Mesenchymal stem cell (in vitro differentiated cells and primary cell): ENCODE measurements around the gene CD2BP2.

Experiments used
- DNase-seq: peaks from one replicate; pipeline ENCODE4 v3.0.0-alpha.2; 2013
- H2AFZ ChIP-seq: one replicate; pipeline ENCODE4 v1.6.1; 2013; ENCODE audit warnings: low read depth, mild to moderate bottlenecking, control low read depth, inconsistent platforms, low read length, moderate library complexity
- H2AK5ac ChIP-seq: 2 replicates; pipeline ENCODE4 v1.6.1; 2013; ENCODE audit warnings: low read length, moderate library complexity, mild to moderate bottlenecking, inconsistent platforms; ENCODE audit not compliant: severe bottlenecking
- H2BK120ac ChIP-seq: one replicate; pipeline ENCODE4 v1.6.1; 2013; ENCODE audit warnings: low read depth, mild to moderate bottlenecking, inconsistent platforms, low read length, moderate library complexity
- H2BK12ac ChIP-seq, 2 experiments: one replicate each; pipeline ENCODE4 v1.6.1; 2013; ENCODE audit warnings: inconsistent platforms in 2 of 2, low read length in 2 of 2, mild to moderate bottlenecking in 2 of 2, moderate library complexity in 2 of 2, control low read depth in 1 of 2
- H2BK15ac ChIP-seq: one replicate; pipeline ENCODE4 v1.6.1; 2013; ENCODE audit warnings: mild to moderate bottlenecking, low read depth, inconsistent platforms; ENCODE audit not compliant: poor library complexity, severe bottlenecking
- H2BK5ac ChIP-seq: 2 replicates; pipeline ENCODE4 v1.6.1; 2013; ENCODE audit warnings: low read depth, mild to moderate bottlenecking, low read length, control low read depth, inconsistent platforms; ENCODE audit not compliant: poor library complexity, severe bottlenecking
- H3K14ac ChIP-seq, 2 experiments: one replicate each; pipeline ENCODE4 v1.6.1; 2013; ENCODE audit warnings: inconsistent platforms in 2 of 2, low read length in 2 of 2, control low read depth in 1 of 2, mild to moderate bottlenecking in 1 of 2, moderate library complexity in 1 of 2
- H3K18ac ChIP-seq, 2 experiments: one replicate each; pipeline ENCODE4 v1.6.1; 2013; ENCODE audit warnings: inconsistent platforms in 2 of 2, low read length in 2 of 2, control low read depth in 1 of 2, low read depth in 1 of 2, mild to moderate bottlenecking in 1 of 2
- H3K23ac ChIP-seq, 2 experiments: one replicate each; pipeline ENCODE4 v1.6.1; 2013; ENCODE audit warnings: inconsistent platforms in 2 of 2, low read length in 2 of 2, mild to moderate bottlenecking in 2 of 2, moderate library complexity in 2 of 2, control low read depth in 1 of 2
- H3K27ac ChIP-seq: 2 replicates; pipeline ENCODE4 v1.5.1; 2013; ENCODE audit warnings: mild to moderate bottlenecking, moderate library complexity, low read length, control low read depth, inconsistent platforms; ENCODE audit not compliant: poor library complexity, severe bottlenecking
- H3K27me3 ChIP-seq, 2 experiments: 2 replicates each; pipeline versions ENCODE4 v1.6.1 to v1.7.0; 2013; ENCODE audit warnings: low read length in 2 of 2, mild to moderate bottlenecking in 2 of 2, moderate library complexity in 2 of 2, control low read depth in 1 of 2, inconsistent platforms in 1 of 2; ENCODE audit not compliant: control insufficient read depth in 1 of 2, insufficient read depth in 1 of 2
- H3K36me3 ChIP-seq, 2 experiments: 2 replicates each; pipeline versions ENCODE4 v1.6.1 to v1.7.0; 2013; ENCODE audit warnings: low read length in 2 of 2, control low read depth in 1 of 2, inconsistent platforms in 1 of 2, low read depth in 1 of 2, mild to moderate bottlenecking in 1 of 2; ENCODE audit not compliant: insufficient read depth in 2 of 2, control insufficient read depth in 1 of 2
- H3K4ac ChIP-seq, 2 experiments: one replicate each; pipeline ENCODE4 v1.6.1; 2013; ENCODE audit warnings: inconsistent platforms in 2 of 2, low read length in 2 of 2, mild to moderate bottlenecking in 2 of 2, moderate library complexity in 2 of 2, control low read depth in 1 of 2, low read depth in 1 of 2
- H3K4me1 ChIP-seq: 2 replicates; pipeline ENCODE4 v1.6.1; 2013; ENCODE audit warnings: low read depth, low read length, control low read depth; ENCODE audit not compliant: control insufficient read depth, insufficient read depth
- H3K4me2 ChIP-seq: 2 replicates; pipeline ENCODE4 v1.6.1; 2013; ENCODE audit warnings: low read length, mild to moderate bottlenecking, inconsistent platforms; ENCODE audit not compliant: poor library complexity, severe bottlenecking
- H3K4me3 ChIP-seq, 2 experiments: 2 replicates each; pipeline versions ENCODE4 v1.5.1 to v1.7.0; 2013; ENCODE audit warnings: low read length in 2 of 2, mild to moderate bottlenecking in 2 of 2, control low read depth in 1 of 2, low read depth in 1 of 2; ENCODE audit not compliant: insufficient read depth in 1 of 2
- H3K79me1 ChIP-seq: replicated peaks from 2 replicates; pipeline ENCODE4 v1.6.1; 2013; ENCODE audit warnings: mild to moderate bottlenecking, control low read depth, low read length, inconsistent platforms; ENCODE audit not compliant: poor library complexity, severe bottlenecking
- H3K9ac ChIP-seq: 2 replicates; pipeline ENCODE4 v1.7.0; 2013; ENCODE audit warnings: mild to moderate bottlenecking, low read length, moderate library complexity
- H3K9me3 ChIP-seq: 2 replicates; pipeline ENCODE4 v1.7.0; 2013; ENCODE audit warnings: mild to moderate bottlenecking, low read length; ENCODE audit not compliant: control insufficient read depth
- H4K8ac ChIP-seq: one replicate; pipeline ENCODE4 v1.6.1; 2013; ENCODE audit warnings: inconsistent platforms, mild to moderate bottlenecking, low read length, moderate library complexity
- H4K91ac ChIP-seq: one replicate; pipeline ENCODE4 v1.6.1; 2013; ENCODE audit warnings: mild to moderate bottlenecking, low read length, inconsistent platforms
- WGBS: methylation state at CpG from one replicate; pipeline ENCODE4 v1.1.7; 2013; ENCODE audit warnings: mixed read lengths; 5-methylcytosine and 5-hydroxymethylcytosine counted together

CD2BP2 gene

GRCh38 chr16:30380072-30380802, 25.1 kb upstream of the CD2BP2 start:
- H3K4me2 ChIP-seq, result no peak overlapping the region
- no peak for DNase-seq
- H3K9me3 ChIP-seq, result no peaks in the 10 kb centered on the region
- H3K36me3 ChIP-seq, result peaks cover 7% of the 10 kb centered on the region in 2 experiments
- H3K4me1 ChIP-seq, result peaks cover 18% of the 10 kb centered on the region
- H3K4me3 ChIP-seq, result no peak overlapping the region
- peaks cover 8% of the 10 kb centered on the region for H3K79me1 ChIP-seq
- no peak overlapping the region for H3K18ac ChIP-seq
- 91% methylated on average over 4 of the region's 4 CpGs for WGBS
- H3K23ac ChIP-seq, result no peak overlapping the region
- no peak overlapping the region for H3K14ac ChIP-seq
- no peak overlapping the region for H2AK5ac ChIP-seq
- no peak overlapping the region for H2AFZ ChIP-seq
- H4K91ac ChIP-seq, result no peak overlapping the region
- no peaks in the 10 kb centered on the region for H3K27me3 ChIP-seq
- H2BK120ac ChIP-seq, result no peak overlapping the region
- no peak overlapping the region for H3K4ac ChIP-seq
- no peak overlapping the region for H3K9ac ChIP-seq
- no peak overlapping the region for H3K27ac ChIP-seq
- no peak overlapping the region for H4K8ac ChIP-seq
- H2BK12ac ChIP-seq, result no peak overlapping the region
- no peak overlapping the region for H2BK15ac ChIP-seq
- no peak overlapping the region for H2BK5ac ChIP-seq

GRCh38 chr16:30379158-30379783, 24.2 kb upstream of the CD2BP2 start:
- no peak for DNase-seq
- Histone ChIP-seq H2BK120ac (no peak overlapping the region), H3K18ac (peak overlapping the region in 1 of 2 experiments; percentile 87), H3K79me1 (peaks cover 8% of the 10 kb centered on the region), H3K9ac (peak overlapping the region; percentile 93), H3K27me3 (no peaks in the 10 kb centered on the region), H3K27ac (peak overlapping the region; percentile 17), H2BK5ac (no peak overlapping the region), H3K4ac (peak overlapping the region; percentile 16 to 87), H2BK15ac (peak overlapping the region; percentile 45), H3K4me3 (peak overlapping the region; percentile 71 to 97), H2AK5ac (no peak overlapping the region), H3K4me1 (peaks cover 18% of the 10 kb centered on the region), H3K23ac (peak overlapping the region in 1 of 2 experiments; percentile 75), H3K9me3 (no peaks in the 10 kb centered on the region), H3K4me2 (peak overlapping the region; percentile 77), H3K14ac (peak overlapping the region in 1 of 2 experiments; percentile 96), H4K8ac (peak overlapping the region; percentile 5), H4K91ac (peak overlapping the region; percentile 4), H3K36me3 (peaks cover 7% of the 10 kb centered on the region in 2 experiments), H2AFZ (no peak overlapping the region), H2BK12ac (peak overlapping the region in 1 of 2 experiments; percentile 33)
- WGBS, result 21% methylated on average over 27 of the region's 27 CpGs

- peak overlapping the region; percentile 63 for H4K8ac ChIP-seq
- H3K9me3 ChIP-seq, result no peaks in the 10 kb centered on the region
- DNase-seq, result peak; percentile 98
- H3K36me3 ChIP-seq, result peaks cover 7% of the 10 kb centered on the region in 2 experiments
- H3K27me3 ChIP-seq, result no peaks in the 10 kb centered on the region
- peak overlapping the region; percentile 97 for H3K9ac ChIP-seq
- peak overlapping the region; percentile 77 for H3K4me2 ChIP-seq
- peak overlapping the region; percentile 79 for H4K91ac ChIP-seq
- WGBS, result 2% methylated on average over 63 of the region's 67 CpGs
- H3K18ac ChIP-seq, result peak overlapping the region; percentile 87
- peak overlapping the region in 1 of 2 experiments; percentile 33 for H2BK12ac ChIP-seq
- H2AFZ ChIP-seq, result peak overlapping the region; percentile 33
- H3K23ac ChIP-seq, result peak overlapping the region in 1 of 2 experiments; percentile 75
- no peak overlapping the region for H2BK5ac ChIP-seq
- no peak overlapping the region for H2BK120ac ChIP-seq
- peak overlapping the region; percentile 71 to 97 for H3K4me3 ChIP-seq
- H2AK5ac ChIP-seq, result no peak overlapping the region
- H3K4ac ChIP-seq, result peak overlapping the region; percentile 27 to 74
- peaks cover 8% of the 10 kb centered on the region for H3K79me1 ChIP-seq
- peak overlapping the region; percentile 99 for H3K27ac ChIP-seq
- peak overlapping the region; percentile 45 for H2BK15ac ChIP-seq
- peak overlapping the region in 1 of 2 experiments; percentile 96 for H3K14ac ChIP-seq
- H3K4me1 ChIP-seq, result peaks cover 18% of the 10 kb centered on the region
Measured at GRCh38 chr16:30378236-30379157, 23.4 kb upstream of the CD2BP2 start.
